ENCODE data around the gene FKRP. TPM values are rescaled to one million over a fixed set of nuclear protein-coding genes. Genes with fewer than 3 reads are reported as not detected.

FKRP gene
- total RNA-seq, 2 donors from 2014 or later, result 8.4 to 10.4 TPM

GRCh38 chr19:46717716-46718143 is 28.1 kb upstream of the FKRP start:
- no peak for TF ChIP-seq CTCF (IDR thresholded peaks at IDR 0.05)
- Histone ChIP-seq H3K4me3 (peak overlapping the region; percentile 82), H3K27me3 (no peaks in the 10 kb centered on the region), H3K36me3 (peaks cover 12% of the 10 kb centered on the region), H3K9ac (ENCODE audit: low read depth in 2 of 2, low read length in 2 of 2) (peak overlapping the region; percentile 98), H3K27ac (peak overlapping the region; percentile 79), H3K4me1 (peaks cover 10% of the 10 kb centered on the region), H3K9me3 (no peaks in the 10 kb centered on the region)
- intact Hi-C loops (cut with DNase I), result no loop called here
- DNase-seq, result peak; percentile 44

DNA sequence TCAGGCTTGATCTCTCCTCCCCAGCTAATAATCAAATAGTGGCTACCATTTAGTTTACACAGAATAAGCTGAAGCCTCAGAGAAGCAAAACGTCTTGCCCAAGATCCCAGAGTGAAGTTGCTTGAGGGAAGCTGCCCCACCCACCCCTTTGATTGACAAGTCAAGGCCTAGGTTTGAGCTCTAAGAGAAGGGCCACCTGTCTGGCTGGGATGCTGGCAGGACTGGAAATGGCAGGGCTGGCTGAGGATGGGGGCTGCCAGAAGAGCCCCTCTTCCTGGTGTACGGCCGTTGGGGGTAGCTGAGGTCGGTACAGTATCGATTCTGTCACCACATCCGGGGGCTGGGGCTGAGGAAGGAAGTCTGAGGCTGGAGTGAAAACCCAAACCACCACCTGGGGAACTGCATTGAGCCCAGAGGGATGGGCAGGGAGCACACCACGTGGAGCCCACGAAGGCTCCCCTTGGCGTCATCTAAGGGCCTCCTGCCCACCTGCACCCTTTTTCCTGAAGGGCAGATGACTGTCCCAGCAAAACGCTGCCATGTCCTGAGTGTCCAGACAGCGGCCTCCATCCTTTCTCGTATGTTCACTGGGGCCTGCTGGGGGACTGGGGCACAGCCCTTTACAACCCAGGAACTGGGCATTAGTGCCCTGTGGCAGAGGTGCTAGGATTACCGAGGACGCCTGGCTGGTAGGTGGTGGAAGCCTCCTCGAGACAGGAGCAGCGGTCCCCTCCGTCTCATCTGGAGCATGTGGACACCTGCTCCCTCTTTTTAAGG is 27.5 kb upstream of the FKRP start:
- peak overlapping the region; percentile 79 for H3K27ac ChIP-seq
- peak overlapping the region; percentile 82 for H3K4me3 ChIP-seq
- H3K9me3 ChIP-seq, result no peaks in the 10 kb centered on the region
- TF ChIP-seq CTCF (IDR thresholded peaks at IDR 0.05), result no peak
- no peaks in the 10 kb centered on the region for H3K27me3 ChIP-seq
- intact Hi-C loops (cut with DNase I), result no loop called here
- H3K36me3 ChIP-seq, result peaks cover 16% of the 10 kb centered on the region
- DNase-seq, result peak; percentile 63
- peaks cover 10% of the 10 kb centered on the region for H3K4me1 ChIP-seq
- peak overlapping the region in 1 of 2 donors; percentile 98 for H3K9ac ChIP-seq (ENCODE audit: low read depth in 2 of 2, low read length in 2 of 2)

GRCh38 chr19:46718934-46719622 is 26.8 kb upstream of the FKRP start:
- Histone ChIP-seq H3K9me3 (no peaks in the 10 kb centered on the region), H3K4me1 (peaks cover 10% of the 10 kb centered on the region), H3K27ac (peak overlapping the region; percentile 79), H3K27me3 (no peaks in the 10 kb centered on the region), H3K9ac (ENCODE audit: low read depth in 2 of 2, low read length in 2 of 2) (peak overlapping the region in 1 of 2 donors; percentile 34), H3K4me3 (no peak overlapping the region), H3K36me3 (peaks cover 16% of the 10 kb centered on the region)
- intact Hi-C loops (cut with DNase I), result no loop called here
- DNase-seq, result no peak
- TF ChIP-seq CTCF (IDR thresholded peaks at IDR 0.05), result no peak

- DNase-seq, result no peak
- no peak overlapping the region for H3K4me3 ChIP-seq
- no peaks in the 10 kb centered on the region for H3K9me3 ChIP-seq
- H3K27me3 ChIP-seq, result no peaks in the 10 kb centered on the region
- H3K36me3 ChIP-seq, result peaks cover 16% of the 10 kb centered on the region
- no peak for TF ChIP-seq CTCF (IDR thresholded peaks at IDR 0.05)
- H3K4me1 ChIP-seq, result peaks cover 9% of the 10 kb centered on the region
- intact Hi-C loops (cut with DNase I), result no loop called here
- H3K27ac ChIP-seq, result no peak overlapping the region
- no peak overlapping the region for H3K9ac ChIP-seq (ENCODE audit: low read depth in 2 of 2, low read length in 2 of 2)
Measured at GRCh38 chr19:46719629-46720502, 26.0 kb upstream of the FKRP start.

Measured in colonic mucosa (tissue), 4 donors.